GM18951 (cell line): ENCODE results near the gene TMCO4.

Source experiments
- POLR2A ChIP-seq: IDR thresholded peaks from 4 replicates; pipeline ENCODE4 v1.6.1; 2011; ENCODE audit warnings: mild to moderate bottlenecking; ENCODE audit not compliant: insufficient read length, insufficient read depth; ENCODE audit errors: extremely low read depth
- in situ Hi-C: fragments of 300-500 bp; cut with MboI; formaldehyde crosslinking; loops from one replicate; pipeline ENCODE4 v1.12.0; 2022; ENCODE audit warnings: low sequenced_read_pairs, mixed read lengths, inconsistent platforms; ENCODE audit not compliant: unreplicated experiment

Gene TMCO4

DNA sequence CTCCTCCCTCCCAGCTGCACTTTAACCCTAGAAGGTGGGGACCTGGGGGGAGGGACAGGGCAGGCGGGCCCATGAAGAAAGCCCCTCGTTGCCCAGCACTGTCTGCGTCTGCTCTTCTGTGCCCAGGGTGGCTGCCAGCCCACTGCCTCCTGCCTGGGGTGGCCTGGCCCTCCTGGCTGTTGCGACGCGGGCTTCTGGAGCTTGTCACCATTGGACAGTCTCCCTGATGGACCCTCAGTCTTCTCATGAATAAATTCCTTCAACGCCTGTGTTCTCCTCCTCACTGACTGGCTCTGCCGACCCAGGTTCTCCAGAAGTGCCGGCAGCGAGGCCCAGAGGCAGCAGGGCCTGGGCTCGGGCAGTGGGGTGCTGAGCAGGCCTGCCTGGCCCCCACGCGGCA, 141.5 kb downstream of the TMCO4 start:
- TF ChIP-seq POLR2A, result no peak
- in situ Hi-C loops, result no loop called here

DNA sequence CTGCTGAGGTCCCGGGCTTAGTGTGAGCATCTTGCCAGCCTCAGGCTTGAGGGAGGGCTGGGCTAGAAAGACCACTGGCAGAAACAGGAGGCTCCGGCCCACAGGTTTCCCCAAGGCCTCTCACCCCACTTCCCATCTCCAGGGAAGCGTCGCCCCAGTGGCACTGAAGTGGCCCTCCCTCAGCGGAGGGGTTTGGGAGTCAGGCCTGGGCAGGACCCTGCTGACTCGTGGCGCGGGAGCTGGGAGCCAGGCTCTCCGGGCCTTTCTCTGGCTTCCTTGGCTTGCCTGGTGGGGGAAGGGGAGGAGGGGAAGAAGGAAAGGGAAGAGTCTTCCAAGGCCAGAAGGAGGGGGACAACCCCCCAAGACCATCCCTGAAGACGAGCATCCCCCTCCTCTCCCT, 142.2 kb downstream of the TMCO4 start:
- in situ Hi-C loops, result no loop called here
- TF ChIP-seq POLR2A, result no peak

DNA sequence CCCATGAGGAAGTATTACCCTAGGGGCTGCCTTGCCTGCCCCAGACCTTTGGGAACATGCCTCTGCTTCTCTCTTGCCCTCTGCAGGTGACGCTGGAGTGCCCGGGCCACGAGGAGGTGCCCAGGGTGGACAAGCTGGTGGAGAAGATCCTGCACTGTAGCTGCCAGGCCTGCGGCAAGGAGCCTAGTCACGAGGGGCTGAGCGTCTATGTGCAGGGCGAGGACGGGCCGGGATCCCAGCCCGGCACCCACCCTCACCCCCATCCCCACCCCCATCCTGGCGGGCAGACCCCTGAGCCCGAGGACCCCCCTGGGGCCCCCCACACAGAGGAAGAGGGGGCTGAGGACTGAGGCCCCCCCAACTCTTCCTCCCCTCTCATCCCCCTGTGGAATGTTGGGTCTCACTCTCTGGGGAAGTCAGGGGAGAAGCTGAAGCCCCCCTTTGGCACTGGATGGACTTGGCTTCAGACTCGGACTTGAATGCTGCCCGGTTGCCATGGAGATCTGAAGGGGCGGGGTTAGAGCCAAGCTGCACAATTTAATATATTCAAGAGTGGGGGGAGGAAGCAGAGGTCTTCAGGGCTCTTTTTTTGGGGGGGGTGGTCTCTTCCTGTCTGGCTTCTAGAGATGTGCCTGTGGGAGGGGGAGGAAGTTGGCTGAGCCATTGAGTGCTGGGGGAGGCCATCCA, 142.8 kb downstream of the TMCO4 start:
- in situ Hi-C loops, result no loop called here
- TF ChIP-seq POLR2A, result no peak

DNA sequence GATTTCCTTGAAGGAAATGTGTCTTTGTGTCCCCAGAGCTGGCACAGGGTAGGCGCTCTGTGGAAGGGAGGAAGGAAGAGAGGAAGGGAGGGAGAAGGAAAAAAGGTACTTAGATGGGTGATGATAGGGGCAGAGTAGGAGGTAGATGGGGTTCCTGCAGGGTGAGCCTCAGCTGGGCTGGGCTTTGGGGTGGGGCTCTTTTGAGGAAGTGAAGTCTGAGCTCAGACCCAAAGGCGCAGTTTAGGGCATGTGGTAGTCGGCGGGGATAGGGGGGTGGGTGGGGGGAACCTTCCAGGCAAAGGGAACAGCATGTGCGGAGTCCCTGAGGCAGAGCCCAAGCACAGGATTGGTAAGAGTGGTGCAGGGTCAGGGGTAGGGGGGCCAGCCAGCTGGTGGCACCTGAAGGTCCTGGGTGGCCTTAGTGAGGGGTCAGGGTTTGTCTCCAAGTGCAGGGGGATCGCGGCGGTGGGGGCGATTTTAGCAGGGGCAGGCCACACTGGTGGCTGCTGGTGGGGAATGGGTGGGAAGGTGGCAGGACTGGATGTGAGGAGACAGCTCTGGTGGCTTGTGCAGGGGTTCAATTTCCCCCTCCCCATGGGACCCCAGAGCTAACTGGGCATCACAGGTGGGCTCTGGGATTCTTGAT, 143.5 kb downstream of the TMCO4 start:
- in situ Hi-C loops, result no loop called here
- no peak for TF ChIP-seq POLR2A

DNA sequence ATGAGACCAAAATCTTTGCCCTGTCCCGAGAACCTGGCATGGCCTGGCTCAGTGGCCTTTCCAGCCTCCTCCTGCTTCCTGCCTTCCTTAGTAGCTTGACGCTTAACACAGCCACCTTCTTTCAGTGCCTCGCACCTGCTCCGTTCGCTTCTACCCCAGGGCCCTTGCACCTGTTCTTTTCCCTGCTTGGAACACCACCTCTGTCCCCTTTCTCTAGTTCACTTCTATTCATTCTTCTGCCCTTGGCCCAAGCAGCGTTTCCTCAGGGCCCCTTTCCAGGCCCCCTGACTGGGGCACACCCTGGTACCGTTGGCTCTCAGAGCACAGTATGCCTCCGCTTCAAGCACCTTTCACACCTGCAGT, 144.0 kb downstream of the TMCO4 start:
- in situ Hi-C loops, result no loop called here

DNA sequence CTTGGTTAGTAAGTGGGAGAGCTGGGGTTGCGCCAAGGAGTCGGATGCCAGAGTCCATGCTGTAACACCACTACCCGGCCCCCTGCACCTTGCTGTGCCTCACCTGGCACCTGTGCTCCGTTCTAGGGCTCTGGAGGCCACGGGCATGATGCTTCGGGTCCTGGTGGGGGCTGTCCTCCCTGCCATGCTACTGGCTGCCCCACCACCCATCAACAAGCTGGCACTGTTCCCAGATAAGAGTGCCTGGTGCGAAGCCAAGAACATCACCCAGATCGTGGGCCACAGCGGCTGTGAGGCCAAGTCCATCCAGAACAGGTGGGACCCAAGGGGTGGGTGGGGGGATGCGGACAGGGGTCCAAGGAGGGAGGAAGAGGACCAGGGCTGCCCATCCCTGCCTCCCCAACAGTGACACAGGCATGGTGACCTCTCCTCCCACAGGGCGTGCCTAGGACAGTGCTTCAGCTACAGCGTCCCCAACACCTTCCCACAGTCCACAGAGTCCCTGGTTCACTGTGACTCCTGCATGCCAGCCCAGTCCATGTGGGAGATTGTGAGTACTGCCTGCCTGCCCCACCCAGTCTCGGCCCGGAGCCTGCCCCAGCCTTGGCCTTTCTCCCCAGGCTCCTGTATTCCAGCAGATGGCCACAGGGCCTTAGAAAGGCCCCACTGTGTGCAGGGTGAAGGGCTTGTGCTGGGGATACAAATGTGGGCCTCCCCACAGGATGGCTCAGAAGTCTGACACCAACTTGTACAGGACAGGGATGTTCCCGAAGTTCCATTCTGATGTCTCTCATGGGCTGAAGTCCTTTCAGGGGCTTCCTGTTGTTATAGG, 144.6 kb downstream of the TMCO4 start:
- TF ChIP-seq POLR2A, result no peak
- in situ Hi-C loops, result no loop called here

More for the DNA sequence above, 144.0 kb downstream of the TMCO4 start:
- TF ChIP-seq POLR2A, result no peak

DNA sequence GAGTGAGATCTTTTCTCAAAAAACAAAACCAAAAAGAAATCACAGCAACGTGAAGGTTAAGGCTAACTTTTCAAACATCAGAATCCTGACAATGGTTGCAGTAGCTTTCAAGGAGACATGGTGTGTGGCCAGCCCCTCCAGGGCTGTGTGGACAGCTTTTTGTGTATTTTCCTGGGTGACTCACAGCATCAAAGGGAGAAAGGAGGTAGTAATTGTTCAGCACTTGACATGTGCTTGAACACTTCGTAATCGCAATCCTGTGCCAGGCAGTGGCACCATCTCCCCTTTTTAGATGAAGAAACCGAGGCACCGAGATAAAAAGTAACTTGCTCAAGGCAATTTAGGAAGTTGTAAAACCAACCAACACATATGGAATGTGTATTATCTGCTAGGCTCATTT, 145.3 kb downstream of the TMCO4 start:
- in situ Hi-C loops, result no loop called here
- TF ChIP-seq POLR2A, result no peak

DNA sequence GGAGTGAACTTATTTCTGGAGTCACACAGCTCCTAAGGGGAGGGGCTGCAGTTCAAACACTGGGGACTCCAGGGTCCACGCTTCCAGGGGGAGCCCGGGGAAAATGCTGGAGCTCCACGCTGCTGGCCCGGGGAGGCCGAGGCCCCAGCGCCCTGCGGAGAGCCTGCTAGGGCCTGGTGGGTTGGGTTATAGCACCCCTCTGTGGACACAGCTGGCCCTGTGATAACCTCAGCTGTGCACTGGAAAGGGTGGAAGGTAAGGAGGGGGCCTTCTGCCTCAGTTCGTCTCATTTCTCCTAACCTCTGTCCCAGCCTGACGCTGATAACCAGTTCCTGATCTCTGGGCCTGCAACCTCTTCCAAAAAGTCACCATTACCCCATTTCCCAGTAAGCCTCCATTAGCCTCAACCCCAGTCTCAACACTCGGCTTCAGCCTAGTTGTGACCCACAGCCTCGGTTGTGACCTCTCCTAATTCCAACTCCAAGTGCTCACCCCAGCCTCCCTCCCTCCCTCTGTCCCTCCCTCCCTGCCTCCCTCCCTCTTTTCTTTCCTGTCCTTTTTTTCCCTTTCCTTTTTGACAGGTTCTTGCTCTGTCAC, 148.5 kb downstream of the TMCO4 start:
- in situ Hi-C loops, result no loop called here

DNA sequence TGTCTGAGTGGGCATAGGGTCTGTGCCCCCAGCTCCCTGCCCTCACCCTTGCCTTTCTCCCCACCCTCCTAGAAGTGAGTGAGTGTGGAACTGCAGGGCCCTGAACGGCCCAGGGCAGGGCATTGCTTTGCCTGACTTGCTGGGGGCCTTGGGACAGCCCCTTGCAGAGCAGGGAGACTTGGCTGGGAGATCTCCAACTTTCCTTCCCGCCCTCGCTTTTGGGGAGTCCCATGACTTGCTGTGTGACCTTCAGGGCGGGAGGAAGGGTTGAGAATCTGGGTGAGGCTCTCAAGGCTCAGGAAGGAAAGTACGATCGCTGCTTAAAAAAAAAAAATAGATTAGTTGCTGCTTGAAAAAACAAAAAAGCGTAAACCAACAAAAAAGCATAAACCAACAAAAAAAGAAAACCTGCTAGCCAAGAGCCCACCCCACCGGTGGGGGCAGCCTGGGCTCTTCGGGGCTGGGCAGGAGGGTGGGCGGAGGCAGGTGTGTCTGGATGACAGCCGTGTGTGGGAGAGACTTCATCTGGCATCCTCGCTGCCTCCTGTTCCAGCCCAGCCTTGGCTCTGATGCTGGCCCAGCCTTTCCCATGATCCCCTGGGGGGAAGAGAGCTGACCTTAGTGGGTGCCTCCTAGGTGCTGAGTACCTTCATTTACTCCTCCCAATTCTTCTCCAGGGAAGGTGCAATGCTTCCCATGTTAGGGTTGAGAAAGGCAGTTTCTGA, 149.1 kb downstream of the TMCO4 start:
- in situ Hi-C loops, result no loop called here
- TF ChIP-seq POLR2A, result no peak

More for the DNA sequence above, 148.5 kb downstream of the TMCO4 start:
- TF ChIP-seq POLR2A, result no peak

DNA sequence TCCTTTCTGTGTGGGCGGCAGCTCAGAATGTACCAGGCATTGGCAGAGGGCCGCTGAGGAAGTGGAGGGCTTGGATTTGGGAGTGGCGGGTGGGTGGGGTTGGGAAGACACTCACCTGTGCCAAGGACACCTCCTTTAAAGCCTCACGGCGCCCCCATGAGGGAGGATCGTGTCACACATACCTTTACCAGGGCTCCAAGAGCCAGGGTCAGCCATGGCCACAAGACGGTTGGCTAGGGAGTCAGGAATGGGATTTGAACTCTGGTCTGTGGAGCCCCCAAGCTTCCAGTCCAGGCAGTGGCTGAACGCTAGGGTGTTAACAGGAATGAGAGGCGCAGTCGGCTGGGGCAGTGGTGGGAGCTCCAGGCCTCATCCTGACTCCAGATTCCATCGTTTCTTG, 151.0 kb downstream of the TMCO4 start:
- TF ChIP-seq POLR2A, result no peak
- in situ Hi-C loops, result no loop called here

DNA sequence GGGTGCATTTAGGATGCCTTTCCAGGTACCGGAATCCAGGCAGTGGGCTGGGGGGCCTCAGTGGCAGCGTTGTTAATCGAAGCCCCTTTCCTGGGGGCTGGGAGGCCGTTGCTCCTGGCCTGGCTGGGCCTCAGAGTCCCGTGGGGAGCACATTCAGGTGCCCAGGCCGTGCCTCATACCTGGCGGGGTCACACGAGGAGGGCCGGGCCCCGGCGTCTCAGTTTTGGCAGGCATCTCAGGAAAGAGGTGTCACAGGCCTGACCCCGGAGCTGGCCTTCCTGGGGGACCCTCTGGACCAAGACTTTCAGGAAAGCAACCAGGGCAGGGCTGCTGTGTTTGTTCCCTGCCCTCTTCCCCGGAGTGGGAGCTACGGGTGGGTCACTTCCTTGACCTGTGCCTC, 151.5 kb downstream of the TMCO4 start:
- TF ChIP-seq POLR2A, result no peak
- in situ Hi-C loops, result no loop called here

DNA sequence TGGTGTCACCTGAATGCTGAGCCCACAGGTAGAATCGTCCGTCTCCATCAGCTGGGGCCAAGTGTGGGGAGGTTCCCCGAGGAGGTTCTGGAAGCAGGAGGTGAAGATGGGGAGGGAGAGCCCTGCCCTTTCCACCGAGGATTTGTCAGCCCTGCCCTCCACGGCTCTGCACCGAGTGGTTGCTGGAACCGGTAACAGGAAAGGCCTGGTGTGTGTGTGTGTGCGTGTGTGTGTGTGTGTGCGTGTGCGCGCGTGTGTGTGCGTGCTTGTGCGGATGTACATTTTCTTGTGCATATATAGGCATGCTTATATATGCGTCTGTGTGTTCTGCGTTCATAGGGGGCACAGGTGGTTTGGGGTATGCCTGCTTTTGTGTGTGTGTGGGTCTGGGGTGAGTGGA, 152.1 kb downstream of the TMCO4 start:
- no peak for TF ChIP-seq POLR2A
- in situ Hi-C loops, result no loop called here
